Endothelial cell (in vitro differentiated cells): Measurements from ENCODE around the gene SNX19. TPM values are rescaled to one million over a fixed set of nuclear protein-coding genes. Genes with fewer than 3 reads are reported as not detected.

ENCODE experiments used
- DNase-seq: peaks from one replicate; pipeline ENCODE4 v3.0.0; 2021; ENCODE audit warnings: low spot score
- H3K27ac Mint-ChIP-seq: one replicate; pipeline ENCODE4 v1.8.0; 2021; ENCODE audit warnings: mixed read lengths, inconsistent platforms; ENCODE audit not compliant: unreplicated experiment
- H3K27me3 Mint-ChIP-seq: one replicate; pipeline ENCODE4 v1.8.0; 2021; ENCODE audit warnings: mild to moderate bottlenecking, moderate library complexity, mixed read lengths, inconsistent platforms; ENCODE audit not compliant: unreplicated experiment
- H3K36me3 Mint-ChIP-seq: one replicate; pipeline ENCODE4 v1.8.0; 2021; ENCODE audit warnings: mild to moderate bottlenecking, low read depth, mixed read lengths, inconsistent platforms; ENCODE audit not compliant: unreplicated experiment
- H3K4me1 Mint-ChIP-seq: one replicate; pipeline ENCODE4 v1.8.0; 2021; ENCODE audit warnings: mild to moderate bottlenecking, mixed read lengths, inconsistent platforms; ENCODE audit not compliant: unreplicated experiment
- H3K4me3 Mint-ChIP-seq: one replicate; pipeline ENCODE4 v1.8.0; 2021; ENCODE audit warnings: mild to moderate bottlenecking, mixed read lengths, inconsistent platforms; ENCODE audit not compliant: unreplicated experiment
- H3K9me3 Mint-ChIP-seq: one replicate; pipeline ENCODE4 v1.8.0; 2021; ENCODE audit warnings: mixed read lengths, inconsistent platforms; ENCODE audit not compliant: unreplicated experiment
- CTCF ChIP-seq: fragments of 200-600 bp; sonication (generic); IDR thresholded peaks from one replicate; pipeline ENCODE4 v1.5.0; 2021; ENCODE audit warnings: antibody characterized with exemption; ENCODE audit not compliant: unreplicated experiment
- total RNA-seq: library from RNA; stranded (reverse); fragmentation: NEBNext Ultra II Directional; extraction: Animal tissue kit (Norgen Biotek cat#: 25700); gene quantifications from one replicate; pipeline ENCODE4 v1.2.1, GENCODE V29; 2021; ENCODE audit not compliant: unreplicated experiment

SNX19 gene
- total RNA-seq, 1 donor from 2014 or later = 47.9 TPM

GRCh38 chr11:130876100-130876499 lies 40.2 kb downstream of the SNX19 start:
- Mint-ChIP-seq H3K4me1 (peaks cover 28% of the 10 kb centered on the region), H3K27ac (no peak overlapping the region), H3K36me3 (peaks cover 27% of the 10 kb centered on the region), H3K9me3 (no peaks in the 10 kb centered on the region), H3K4me3 (no peak overlapping the region), H3K27me3 (no peaks in the 10 kb centered on the region)
- TF ChIP-seq CTCF = no peak
- DNase-seq = no peak

- H3K4me3 Mint-ChIP-seq = no peak overlapping the region
- H3K27ac Mint-ChIP-seq = no peak overlapping the region
- H3K4me1 Mint-ChIP-seq = peaks cover 30% of the 10 kb centered on the region
- TF ChIP-seq CTCF = no peak
- H3K36me3 Mint-ChIP-seq = peaks cover 30% of the 10 kb centered on the region
- H3K9me3 Mint-ChIP-seq = no peaks in the 10 kb centered on the region
- no peaks in the 10 kb centered on the region for H3K27me3 Mint-ChIP-seq
- DNase-seq = no peak
Observed at GRCh38 chr11:130874955-130875531, 41.2 kb downstream of the SNX19 start.

- no peaks in the 10 kb centered on the region for H3K9me3 Mint-ChIP-seq
- no peak for DNase-seq
- H3K4me3 Mint-ChIP-seq = no peak overlapping the region
- H3K27ac Mint-ChIP-seq = no peak overlapping the region
- TF ChIP-seq CTCF = no peak
- no peaks in the 10 kb centered on the region for H3K27me3 Mint-ChIP-seq
- H3K36me3 Mint-ChIP-seq = peaks cover 27% of the 10 kb centered on the region
- peaks cover 25% of the 10 kb centered on the region for H3K4me1 Mint-ChIP-seq
Observed at GRCh38 chr11:130874396-130874795, 41.9 kb downstream of the SNX19 start.

- DNase-seq = no peak
Observed at GRCh38 chr11:130873761-130874160, 42.5 kb downstream of the SNX19 start.

More at GRCh38 chr11:130873761-130874160, 42.5 kb downstream of the SNX19 start:
- Mint-ChIP-seq H3K9me3 (no peaks in the 10 kb centered on the region), H3K4me1 (peaks cover 19% of the 10 kb centered on the region), H3K27me3 (no peaks in the 10 kb centered on the region), H3K36me3 (peaks cover 22% of the 10 kb centered on the region), H3K27ac (no peak overlapping the region), H3K4me3 (no peak overlapping the region)
- no peak for TF ChIP-seq CTCF
